Measurements from ENCODE around the gene HDAC4. TPM values are rescaled to one million over a fixed set of nuclear protein-coding genes. Genes with fewer than 3 reads are reported as not detected.

Gene HDAC4
- total and polyA plus RNA-seq, 9 of the 15 experiments (the other 6 are each of a cell fraction or from before 2014, with no cell fraction given): 0.11 to 20.2 (median 4.0) TPM

DNA sequence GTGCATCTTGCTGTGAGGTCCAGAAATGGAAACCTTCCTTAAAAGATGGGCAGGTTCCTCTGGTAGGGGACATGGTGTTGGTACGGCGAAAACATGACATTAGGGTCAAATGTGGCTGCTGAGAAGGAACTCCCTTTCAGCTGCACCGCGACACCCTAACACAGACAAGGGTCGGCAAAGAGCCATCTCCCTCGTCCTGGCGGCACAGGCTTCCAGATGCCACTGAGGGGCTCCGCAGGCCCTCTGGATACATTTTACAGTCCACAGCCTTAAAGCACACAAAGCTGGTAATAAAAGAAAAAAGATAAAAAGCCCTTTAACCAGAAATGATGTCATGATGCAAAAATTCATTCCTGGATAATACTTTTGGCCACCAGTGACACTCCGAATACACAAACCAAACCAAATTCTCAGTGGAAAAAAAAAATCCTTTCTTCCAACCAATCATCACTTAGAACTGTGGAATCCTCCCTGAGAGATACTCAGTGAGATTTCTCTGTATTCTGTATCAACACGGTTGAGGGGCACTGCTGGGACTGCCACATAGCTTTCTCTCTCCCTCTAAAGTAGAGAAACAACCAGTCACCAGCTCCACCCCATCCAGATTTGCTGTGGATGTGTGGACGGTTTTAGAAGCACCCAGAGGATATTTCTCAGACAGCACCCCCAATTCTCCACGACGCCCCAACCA, 174.8 kb downstream of the HDAC4 start:
- peaks cover 0 to 17% of the 10 kb centered on the region in 2 experiments; a peak in 2 of 5 replicates for H3K4me1 ChIP-seq (replicated peaks in 1 of 2; ENCODE audit: control insufficient read depth in 2 of 2, insufficient read depth in 2 of 2, low read length in 2 of 2)
- 67% methylated on average over 8 of the region's 13 CpGs for WGBS (ENCODE audit: insufficient coverage, low coverage, missing lambda C conversion rate)
- H2AFZ ChIP-seq (ENCODE audit: low read depth, low read length): no peak overlapping the region
- H3K9me3 ChIP-seq (replicated peaks; ENCODE audit: control insufficient read depth, insufficient read depth, low read depth, low read length): no peaks in the 10 kb centered on the region
- H3K4me2 ChIP-seq (ENCODE audit: insufficient read depth, low read length): no peak overlapping the region
- TF ChIP-seq ZNF175 (CRISPR knock-in tag; IDR thresholded peaks at IDR 0.05; ENCODE audit: low read depth): no peak
- TF ChIP-seq, protein P1, sequence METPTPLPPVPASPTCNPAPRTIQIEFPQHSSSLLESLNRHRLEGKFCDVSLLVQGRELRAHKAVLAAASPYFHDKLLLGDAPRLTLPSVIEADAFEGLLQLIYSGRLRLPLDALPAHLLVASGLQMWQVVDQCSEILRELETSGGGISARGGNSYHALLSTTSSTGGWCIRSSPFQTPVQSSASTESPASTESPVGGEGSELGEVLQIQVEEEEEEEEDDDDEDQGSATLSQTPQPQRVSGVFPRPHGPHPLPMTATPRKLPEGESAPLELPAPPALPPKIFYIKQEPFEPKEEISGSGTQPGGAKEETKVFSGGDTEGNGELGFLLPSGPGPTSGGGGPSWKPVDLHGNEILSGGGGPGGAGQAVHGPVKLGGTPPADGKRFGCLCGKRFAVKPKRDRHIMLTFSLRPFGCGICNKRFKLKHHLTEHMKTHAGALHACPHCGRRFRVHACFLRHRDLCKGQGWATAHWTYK (CRISPR knock-in tag; IDR thresholded peaks at IDR 0.05): no peak
- TF ChIP-seq, protein P2, sequence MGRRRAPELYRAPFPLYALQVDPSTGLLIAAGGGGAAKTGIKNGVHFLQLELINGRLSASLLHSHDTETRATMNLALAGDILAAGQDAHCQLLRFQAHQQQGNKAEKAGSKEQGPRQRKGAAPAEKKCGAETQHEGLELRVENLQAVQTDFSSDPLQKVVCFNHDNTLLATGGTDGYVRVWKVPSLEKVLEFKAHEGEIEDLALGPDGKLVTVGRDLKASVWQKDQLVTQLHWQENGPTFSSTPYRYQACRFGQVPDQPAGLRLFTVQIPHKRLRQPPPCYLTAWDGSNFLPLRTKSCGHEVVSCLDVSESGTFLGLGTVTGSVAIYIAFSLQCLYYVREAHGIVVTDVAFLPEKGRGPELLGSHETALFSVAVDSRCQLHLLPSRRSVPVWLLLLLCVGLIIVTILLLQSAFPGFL (CRISPR knock-in tag; IDR thresholded peaks at IDR 0.05): no peak
- TF ChIP-seq SIN3B (IDR thresholded peaks at IDR 0.05; ENCODE audit: low read depth): no peak
- TF ChIP-seq ZNF668 (CRISPR knock-in tag; IDR thresholded peaks at IDR 0.05): no peak
- TF ChIP-seq, protein P3, sequence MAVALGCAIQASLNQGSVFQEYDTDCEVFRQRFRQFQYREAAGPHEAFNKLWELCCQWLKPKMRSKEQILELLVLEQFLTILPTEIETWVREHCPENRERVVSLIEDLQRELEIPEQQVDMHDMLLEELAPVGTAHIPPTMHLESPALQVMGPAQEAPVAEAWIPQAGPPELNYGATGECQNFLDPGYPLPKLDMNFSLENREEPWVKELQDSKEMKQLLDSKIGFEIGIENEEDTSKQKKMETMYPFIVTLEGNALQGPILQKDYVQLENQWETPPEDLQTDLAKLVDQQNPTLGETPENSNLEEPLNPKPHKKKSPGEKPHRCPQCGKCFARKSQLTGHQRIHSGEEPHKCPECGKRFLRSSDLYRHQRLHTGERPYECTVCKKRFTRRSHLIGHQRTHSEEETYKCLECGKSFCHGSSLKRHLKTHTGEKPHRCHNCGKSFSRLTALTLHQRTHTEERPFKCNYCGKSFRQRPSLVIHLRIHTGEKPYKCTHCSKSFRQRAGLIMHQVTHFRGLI (CRISPR knock-in tag; IDR thresholded peaks at IDR 0.05): no peak
- no peak for TF ChIP-seq SOX6 (IDR thresholded peaks at IDR 0.05)
- TF ChIP-seq ZNF224 (CRISPR knock-in tag; IDR thresholded peaks at IDR 0.05): no peak
- ChIA-PET CTCF (ENCODE audit: low intra/inter-chr PET ratio) (no interaction called here), POLR2A (no interaction called here)
- H3K27ac ChIP-seq (ENCODE audit: extremely low read depth, low read depth, low read length): no peak overlapping the region
- DNase-seq (ENCODE audit: extremely low read depth in 1 of 4, low spot score in 3 of 4) (no peak), ATAC-seq (no peak), FAIRE-seq (no peak)
- H3K4me3 ChIP-seq: no peak overlapping the region
- no peak overlapping the region for H3K9ac ChIP-seq (ENCODE audit: insufficient read depth in 1 of 2, low read depth in 2 of 2, low read length in 2 of 2)
- H3K27me3 ChIP-seq (ENCODE audit: control insufficient read depth in 2 of 2, insufficient read depth in 2 of 2, low read length in 2 of 2): no peaks in the 10 kb centered on the region
- in situ Hi-C loops (cut with MboI) (no loop called here), intact Hi-C loops (cut with micrococcal nuclease) (no loop called here)
- BruUV-seq (replicated peaks): no TSS peak
- no peaks in the 10 kb centered on the region for H3K9me1 ChIP-seq (ENCODE audit: control insufficient read depth, insufficient read depth, low read length)
- peaks cover 10% of the 10 kb centered on the region for H4K20me1 ChIP-seq (replicated peaks; ENCODE audit: control insufficient read depth, insufficient read depth, low read length)
- H3K79me2 ChIP-seq (ENCODE audit: control insufficient read depth, insufficient read depth, low read length): no peaks in the 10 kb centered on the region; the same call in 1 of the 3 replicates
- H3K36me3 ChIP-seq (ENCODE audit: control insufficient read depth, insufficient read depth, low read length): no peaks in the 10 kb centered on the region
